ENCODE measurements around the gene TFDP2.

Gene TFDP2

DNA sequence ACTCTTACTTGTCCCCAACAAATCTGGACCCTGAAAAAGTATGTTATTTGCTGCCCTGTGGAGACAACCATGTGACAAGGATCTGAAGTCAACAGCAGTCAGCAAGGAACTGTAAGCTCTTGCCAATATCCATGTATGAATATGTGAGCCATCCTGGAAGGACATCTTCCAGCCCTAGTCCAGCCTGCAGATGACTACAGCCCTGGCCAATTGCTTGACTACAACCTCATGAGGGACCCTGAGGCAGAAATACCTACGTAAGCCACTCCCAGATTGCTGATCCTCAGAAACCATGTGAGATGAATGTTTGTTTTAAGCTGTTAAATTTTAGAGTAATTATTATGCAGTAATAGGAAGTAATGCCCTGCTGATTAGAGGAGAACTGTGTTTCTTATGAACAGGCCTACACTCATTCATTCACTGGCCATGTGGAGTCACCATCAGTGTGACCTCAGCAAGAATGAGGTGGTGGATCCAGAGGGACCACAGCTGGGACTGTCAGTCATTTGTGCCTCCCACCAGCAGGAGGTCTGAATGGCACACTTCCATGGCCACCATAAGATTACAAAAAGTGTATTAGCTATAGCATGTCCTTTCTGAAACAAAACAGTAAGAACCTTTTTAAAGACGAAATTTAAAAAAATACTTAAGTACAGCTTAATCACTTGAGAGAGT, 92.6 kb downstream of the TFDP2 start:
- TF ChIP-seq GATA2 (IDR thresholded peaks at IDR 0.05; ENCODE audit: low read depth, low read length) (no peak), GATA3 (IDR thresholded peaks at IDR 0.05; ENCODE audit: low read depth, low read length) (no peak)

DNA sequence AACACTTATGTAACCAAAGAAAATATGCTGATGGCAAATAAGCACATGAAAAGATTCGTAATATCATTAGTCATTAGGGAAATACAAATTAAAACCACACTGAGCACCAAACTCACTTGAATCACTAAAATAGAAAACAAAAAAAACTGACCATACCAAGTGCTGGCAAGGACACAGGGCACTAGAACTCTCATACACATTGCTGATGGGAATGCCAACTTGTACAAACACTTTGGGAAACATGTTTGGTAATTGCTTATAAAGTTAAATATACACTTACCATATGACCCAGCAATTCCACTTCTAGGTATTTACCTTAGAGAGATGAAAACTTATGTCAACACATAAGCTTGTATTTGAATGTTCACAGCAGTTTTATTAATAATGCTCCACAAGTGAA, 95.5 kb downstream of the TFDP2 start:
- TF ChIP-seq GATA3 (IDR thresholded peaks at IDR 0.05; ENCODE audit: low read depth, low read length), result no peak

DNA sequence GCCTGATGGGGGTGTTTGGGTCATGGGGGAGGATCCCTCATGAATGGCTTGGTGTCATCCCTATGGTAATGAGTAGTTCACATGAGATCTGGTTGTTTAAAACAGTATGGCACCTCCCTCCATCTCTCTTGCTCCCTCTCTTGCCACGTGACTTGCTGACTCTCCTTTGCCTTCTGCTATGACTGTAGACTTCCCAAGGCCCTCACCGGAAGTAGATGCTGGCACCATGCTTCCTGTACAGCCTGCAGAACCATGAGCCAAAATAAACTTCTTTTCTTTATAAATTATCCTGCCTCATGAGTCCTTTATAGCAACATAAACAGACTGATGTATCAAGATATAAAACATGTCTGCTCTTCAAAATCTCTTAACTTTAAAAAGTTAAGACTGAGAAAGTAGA, 96.1 kb downstream of the TFDP2 start:
- TF ChIP-seq GATA3 (IDR thresholded peaks at IDR 0.05; ENCODE audit: low read depth, low read length), result no peak
- TF ChIP-seq GATA2 (IDR thresholded peaks at IDR 0.05; ENCODE audit: low read depth, low read length), result no peak

DNA sequence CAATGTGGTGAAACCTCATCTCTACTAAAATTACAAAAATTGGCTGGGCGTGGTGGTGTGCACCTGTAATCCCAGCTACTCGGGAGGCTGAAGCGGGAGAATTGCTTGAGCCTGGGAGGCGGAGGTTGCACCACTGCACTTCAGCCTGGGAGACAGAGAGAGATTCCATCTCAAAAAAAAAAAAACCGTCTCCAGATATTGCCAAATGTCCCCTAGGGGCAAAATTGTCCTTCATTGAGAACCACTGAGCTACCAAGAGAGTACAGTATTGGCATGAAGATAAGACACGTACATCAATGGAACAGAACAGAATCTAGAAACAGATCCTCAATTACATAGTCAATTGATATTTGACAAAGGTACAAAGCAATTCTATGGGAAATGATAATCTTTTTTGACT, 98.0 kb downstream of the TFDP2 start:
- no peak for TF ChIP-seq GATA2 (IDR thresholded peaks at IDR 0.05; ENCODE audit: low read depth, low read length)
- no peak for TF ChIP-seq GATA3 (IDR thresholded peaks at IDR 0.05; ENCODE audit: low read depth, low read length)

DNA sequence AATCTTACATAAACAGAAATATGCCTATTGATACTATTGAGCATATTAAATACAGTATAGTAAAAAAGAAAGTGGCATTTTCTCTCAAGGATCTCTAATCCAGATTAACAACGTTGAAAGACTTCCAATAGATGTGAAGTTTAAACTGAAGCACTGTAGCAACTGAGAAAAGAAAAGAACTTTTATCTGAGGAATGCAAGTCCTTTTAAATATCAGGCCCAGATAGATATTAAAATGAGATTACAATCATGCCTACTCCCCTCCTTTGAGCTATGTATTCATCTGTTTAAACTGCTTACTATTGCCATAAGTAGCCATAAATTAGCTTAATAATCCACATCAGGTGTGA, 102.3 kb downstream of the TFDP2 start:
- TF ChIP-seq GATA3 (IDR thresholded peaks at IDR 0.05; ENCODE audit: low read depth, low read length), result no peak
- no peak for TF ChIP-seq GATA2 (IDR thresholded peaks at IDR 0.05; ENCODE audit: low read depth, low read length)

DNA sequence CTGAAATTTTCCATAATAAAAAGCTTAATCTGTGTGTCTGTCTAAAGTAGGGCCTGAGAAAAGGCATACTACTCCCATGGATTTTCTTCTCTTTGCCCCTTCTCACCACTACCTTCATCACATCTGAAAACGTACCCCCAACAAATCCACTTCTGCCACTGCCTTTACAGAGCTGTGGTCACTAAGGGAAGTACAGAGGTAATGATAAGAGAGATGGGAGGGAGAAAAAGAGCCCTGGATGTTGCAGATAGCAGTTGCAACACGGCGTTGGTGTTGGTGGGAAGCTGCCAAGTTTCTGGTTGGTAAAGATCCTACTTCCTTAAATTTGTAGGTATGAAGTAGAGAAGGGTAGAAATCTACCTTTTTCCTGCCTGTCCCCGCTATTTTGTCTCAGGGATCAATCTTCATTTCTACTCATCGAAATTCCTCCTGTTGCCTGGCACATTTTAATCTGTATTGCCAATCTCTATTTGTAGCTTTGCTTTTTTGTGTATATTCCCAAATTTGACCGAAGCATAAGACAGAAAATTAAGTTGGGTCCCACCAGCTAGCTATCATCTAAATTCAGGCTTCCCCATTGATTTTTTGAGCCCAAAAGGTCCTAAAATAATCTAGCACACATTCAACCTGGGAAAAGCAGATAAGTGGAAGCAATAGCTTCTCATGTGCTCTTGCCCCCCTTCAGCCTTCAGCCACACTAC, 102.9 kb downstream of the TFDP2 start:
- TF ChIP-seq GATA3 (IDR thresholded peaks at IDR 0.05; ENCODE audit: low read depth, low read length) (no peak), GATA2 (IDR thresholded peaks at IDR 0.05; ENCODE audit: low read depth, low read length) (no peak)

DNA sequence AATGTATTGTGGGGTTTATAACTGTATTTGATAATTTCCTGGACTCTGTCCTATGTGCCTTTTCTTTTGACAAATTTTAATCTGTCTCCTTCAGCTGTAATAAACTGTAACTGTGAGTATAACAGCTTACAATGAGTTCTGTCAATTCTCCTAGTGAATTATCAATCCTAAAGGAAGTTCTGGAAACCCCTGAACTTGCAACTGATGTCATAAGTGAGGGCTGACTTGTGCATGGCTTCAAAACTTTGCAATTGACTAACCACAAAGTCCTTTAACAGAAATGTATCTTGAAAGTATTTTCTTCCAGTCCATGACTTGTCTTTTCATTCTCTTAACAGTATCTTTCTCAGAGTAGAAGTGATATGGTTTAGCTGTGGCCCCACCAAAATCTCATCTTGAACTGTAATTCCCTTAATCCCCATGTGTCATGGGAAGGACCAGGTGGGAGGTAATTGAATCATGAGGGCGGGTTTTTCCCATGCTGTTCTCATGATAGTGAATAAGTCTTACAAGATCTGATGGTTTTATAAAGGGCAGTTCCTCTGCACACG, 108.3 kb downstream of the TFDP2 start:
- no peak for TF ChIP-seq GATA3 (IDR thresholded peaks at IDR 0.05; ENCODE audit: low read depth, low read length)
- no peak for TF ChIP-seq GATA2 (IDR thresholded peaks at IDR 0.05; ENCODE audit: low read depth, low read length)

DNA sequence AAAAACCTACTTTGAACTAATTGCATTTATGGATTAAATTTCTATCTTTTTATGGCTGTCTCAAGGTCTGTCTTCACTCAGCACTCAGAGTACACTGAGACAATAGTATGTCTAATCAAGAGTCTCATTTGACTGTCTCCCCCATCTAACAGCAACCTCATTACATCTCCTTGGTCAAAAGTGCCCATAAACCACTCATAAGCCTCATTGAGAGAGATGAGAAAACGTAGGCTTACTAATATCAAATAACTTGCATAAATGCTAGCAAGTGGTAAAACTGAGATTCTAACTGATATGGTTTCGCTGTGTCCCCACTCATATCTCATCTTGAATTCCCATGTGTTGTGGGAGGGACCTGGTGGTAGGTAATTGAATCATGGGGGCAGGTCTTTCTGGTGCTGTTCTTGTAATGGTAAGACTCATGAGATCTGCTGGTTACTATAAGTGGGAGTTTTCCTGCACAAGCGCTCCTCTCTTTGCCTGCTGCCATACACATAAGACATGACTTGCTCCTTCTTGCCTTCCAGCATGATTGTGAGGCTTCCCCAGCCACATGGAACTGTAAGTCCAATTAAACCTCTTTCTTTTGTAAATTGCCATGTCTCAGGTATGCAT, 113.9 kb downstream of the TFDP2 start:
- no peak for TF ChIP-seq GATA2 (IDR thresholded peaks at IDR 0.05; ENCODE audit: low read depth, low read length)
- no peak for TF ChIP-seq GATA3 (IDR thresholded peaks at IDR 0.05; ENCODE audit: low read depth, low read length)

DNA sequence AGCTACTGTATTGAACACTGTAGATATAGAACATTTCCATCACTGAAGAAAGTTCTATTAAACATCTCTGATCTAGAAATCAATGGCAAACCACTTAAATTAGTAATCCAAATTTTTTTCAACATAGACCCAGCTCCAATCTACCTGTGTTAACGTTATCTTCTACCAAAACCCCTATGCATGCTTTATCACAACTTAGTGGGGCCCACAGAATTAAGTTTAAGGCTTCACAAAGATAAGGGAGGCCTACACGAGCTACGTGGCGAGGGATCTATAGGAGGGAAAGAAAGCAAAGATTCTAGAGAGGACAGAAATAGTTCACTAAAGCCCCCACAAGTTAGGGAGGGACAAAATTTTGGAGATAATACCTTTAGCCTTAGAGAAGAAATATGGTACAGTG, 116.1 kb downstream of the TFDP2 start:
- no peak for TF ChIP-seq GATA3 (IDR thresholded peaks at IDR 0.05; ENCODE audit: low read depth, low read length)
- no peak for TF ChIP-seq GATA2 (IDR thresholded peaks at IDR 0.05; ENCODE audit: low read depth, low read length)

DNA sequence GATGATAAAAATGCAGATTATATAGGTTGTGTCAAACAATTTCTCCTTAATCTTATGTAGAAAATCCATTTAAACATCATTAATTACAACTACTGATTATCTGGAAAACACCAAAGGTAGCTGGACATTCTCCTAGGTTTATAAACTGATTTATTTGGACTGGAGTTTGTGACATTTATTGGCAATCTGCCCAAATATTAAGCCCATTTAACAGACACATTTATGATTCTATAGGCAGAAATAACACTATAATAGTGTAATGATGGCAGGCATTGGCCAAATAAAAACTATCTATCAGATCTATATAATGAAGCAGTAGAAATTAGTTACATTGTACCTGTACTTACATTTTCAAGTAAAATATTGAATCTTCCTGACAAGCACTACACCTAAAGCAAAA, 117.8 kb downstream of the TFDP2 start:
- TF ChIP-seq GATA2 (IDR thresholded peaks at IDR 0.05; ENCODE audit: low read depth, low read length) (no peak), GATA3 (IDR thresholded peaks at IDR 0.05; ENCODE audit: low read depth, low read length) (no peak)

DNA sequence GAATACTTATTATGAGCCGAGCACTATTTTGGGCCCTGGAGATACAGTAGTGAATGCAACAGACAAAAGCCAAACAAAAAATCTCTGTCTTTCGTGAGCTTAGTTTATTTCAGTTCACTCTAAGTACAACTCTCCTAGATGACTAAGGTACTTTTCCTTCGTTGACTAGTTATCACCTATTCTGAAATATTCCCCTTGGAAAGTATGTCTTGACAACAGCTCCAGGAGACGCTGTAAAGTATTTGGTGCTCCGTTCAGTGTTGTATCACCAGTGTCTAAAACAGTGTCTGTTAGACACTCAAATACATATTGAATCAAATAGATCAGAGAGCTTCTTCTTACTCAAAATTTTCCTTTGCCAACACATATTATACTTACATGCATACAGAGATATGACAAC, 119.6 kb downstream of the TFDP2 start:
- TF ChIP-seq GATA3 (IDR thresholded peaks at IDR 0.05; ENCODE audit: low read depth, low read length), result no peak
- TF ChIP-seq GATA2 (IDR thresholded peaks at IDR 0.05; ENCODE audit: low read depth, low read length), result no peak

DNA sequence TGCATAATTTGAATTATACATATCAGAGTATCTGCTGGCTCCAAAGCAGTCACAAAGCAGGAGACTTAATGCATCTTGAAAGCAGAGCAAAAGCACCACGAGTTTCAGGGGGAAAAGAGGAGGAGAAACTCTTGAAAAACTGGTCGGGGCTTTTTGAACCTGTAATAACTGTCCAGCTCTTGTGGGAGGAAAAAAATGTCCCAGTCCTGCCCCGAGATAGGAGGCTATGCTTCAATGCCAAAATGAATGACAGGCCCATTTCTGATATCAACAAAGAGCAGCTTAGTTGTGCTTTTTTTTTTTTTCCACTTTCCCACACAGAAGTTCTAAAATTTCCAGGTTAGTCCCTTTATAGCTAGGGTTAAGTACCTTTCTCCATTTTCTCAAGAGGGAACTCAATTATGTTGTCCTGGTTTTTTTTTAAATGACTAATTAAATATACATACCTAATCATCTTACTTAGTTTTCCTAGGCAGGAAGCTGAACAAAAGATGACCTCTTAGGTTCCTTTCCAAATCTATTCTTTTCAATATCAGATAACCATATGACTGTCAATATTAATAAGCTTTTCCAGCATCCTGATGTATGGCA, 120.2 kb downstream of the TFDP2 start:
- no peak for TF ChIP-seq GATA2 (IDR thresholded peaks at IDR 0.05; ENCODE audit: low read depth, low read length)
- TF ChIP-seq GATA3 (IDR thresholded peaks at IDR 0.05; ENCODE audit: low read depth, low read length), result no peak

DNA sequence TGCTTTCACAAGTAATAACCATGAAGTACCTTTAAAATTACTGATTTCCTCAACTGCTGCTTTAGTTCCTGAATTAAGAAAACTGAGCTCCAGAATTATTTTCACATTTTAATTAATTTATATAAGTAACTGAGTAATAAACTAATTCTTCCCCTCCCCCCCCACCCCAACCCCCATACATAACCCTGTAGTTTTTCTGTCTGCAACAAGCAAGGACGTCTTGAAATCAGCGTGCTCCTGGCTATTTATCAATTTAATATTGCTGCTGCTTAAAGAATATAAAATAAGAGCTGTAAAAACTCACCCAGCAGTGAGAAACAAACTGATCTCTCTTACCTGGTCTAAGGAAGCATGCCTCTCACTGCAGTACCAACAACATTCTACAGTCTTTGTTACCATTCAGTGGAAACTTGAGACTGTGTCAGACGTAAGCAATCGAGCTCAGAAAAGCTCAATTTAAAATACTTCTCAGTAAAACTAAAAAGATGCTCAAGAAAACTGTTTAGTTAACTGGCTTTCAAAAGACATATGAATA, 121.0 kb downstream of the TFDP2 start:
- no peak for TF ChIP-seq GATA3 (IDR thresholded peaks at IDR 0.05; ENCODE audit: low read depth, low read length)
- TF ChIP-seq GATA2 (IDR thresholded peaks at IDR 0.05; ENCODE audit: low read depth, low read length), result no peak

DNA sequence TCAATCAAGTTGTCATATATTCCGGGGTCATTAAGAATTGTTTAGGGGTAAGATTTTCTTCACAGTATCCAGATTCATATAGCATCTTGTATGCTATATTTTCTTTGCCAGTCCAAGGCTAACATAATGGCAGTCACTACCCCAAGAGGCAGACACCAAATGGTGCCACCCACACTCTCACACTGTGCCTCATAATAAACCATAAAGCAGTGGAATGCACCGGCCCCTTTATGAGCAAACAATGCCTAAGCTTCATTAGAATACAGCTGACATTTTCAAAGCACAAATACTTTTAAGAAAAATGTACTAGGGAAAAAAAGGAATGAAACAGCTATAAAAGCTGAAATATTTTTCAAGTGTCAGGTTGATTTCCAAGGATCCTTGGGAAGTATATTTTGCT, 121.6 kb downstream of the TFDP2 start:
- TF ChIP-seq GATA2 (IDR thresholded peaks at IDR 0.05; ENCODE audit: low read depth, low read length) (no peak), GATA3 (IDR thresholded peaks at IDR 0.05; ENCODE audit: low read depth, low read length) (no peak)
